ENCODE results near the gene VRK3. TPM values are rescaled to one million over a fixed set of nuclear protein-coding genes. Genes with fewer than 3 reads are reported as not detected.

The VRK3 gene
- total RNA-seq, 1 experiment from 2014 or later: 28.6 TPM

- in situ Hi-C loops (cut with HindIII; ENCODE audit: low sequenced_read_pairs): no loop called here
- DNase-seq (ENCODE audit: low spot score): no peak
Observed at GRCh38 chr19:50039968-50040367, 14.8 kb upstream of the VRK3 start.

GRCh38 chr19:50036908-50037307 is 11.7 kb upstream of the VRK3 start:
- DNase-seq (ENCODE audit: low spot score): no peak

GRCh38 chr19:50030937-50031336 is 5.8 kb upstream of the VRK3 start:
- DNase-seq (ENCODE audit: low spot score): no peak
- in situ Hi-C loops (cut with HindIII; ENCODE audit: low sequenced_read_pairs): no loop called here

More at GRCh38 chr19:50036908-50037307, 11.7 kb upstream of the VRK3 start:
- in situ Hi-C loops (cut with HindIII; ENCODE audit: low sequenced_read_pairs): no loop called here

- DNase-seq (ENCODE audit: low spot score): no peak
- in situ Hi-C loops (cut with HindIII; ENCODE audit: low sequenced_read_pairs): no loop called here
Observed at GRCh38 chr19:50030225-50030624, 5.1 kb upstream of the VRK3 start.

- no peak for DNase-seq (ENCODE audit: low spot score)
- in situ Hi-C loops (cut with HindIII; ENCODE audit: low sequenced_read_pairs): no loop called here
Observed at GRCh38 chr19:50026550-50026906, 1.4 kb upstream of the VRK3 start.

- no peak for DNase-seq (ENCODE audit: low spot score)
- in situ Hi-C loops (cut with HindIII; ENCODE audit: low sequenced_read_pairs): no loop called here
Observed at GRCh38 chr19:50025794-50026549, 800 bp upstream of the VRK3 start, which contains the start of gene ZNF473. TSS of gene ZNF473 (plus strand) at chr19:50026005. CDS start at chr19:50031083, 5,078 bp downstream.

- in situ Hi-C loops (cut with HindIII; ENCODE audit: low sequenced_read_pairs): no loop called here
Observed at GRCh38 chr19:50024719-50025021, 502 bp downstream of the VRK3 start.

GRCh38 chr19:50022823-50023222 is 2.3 kb downstream of the VRK3 start:
- in situ Hi-C loops (cut with HindIII; ENCODE audit: low sequenced_read_pairs): no loop called here
- no peak for DNase-seq (ENCODE audit: low spot score)

More at GRCh38 chr19:50024719-50025021, 502 bp downstream of the VRK3 start:
- no peak for DNase-seq (ENCODE audit: low spot score)

- no peak for DNase-seq (ENCODE audit: low spot score)
- in situ Hi-C loops (cut with HindIII; ENCODE audit: low sequenced_read_pairs): no loop called here
Observed at GRCh38 chr19:50020481-50020880, 4.7 kb downstream of the VRK3 start.

GRCh38 chr19:50016225-50016807 is 8.9 kb downstream of the VRK3 start:
- in situ Hi-C loops (cut with HindIII; ENCODE audit: low sequenced_read_pairs): no loop called here
- no peak for DNase-seq (ENCODE audit: low spot score)

- in situ Hi-C loops (cut with HindIII; ENCODE audit: low sequenced_read_pairs): no loop called here
- no peak for DNase-seq (ENCODE audit: low spot score)
Observed at GRCh38 chr19:50008532-50008931, 16.6 kb downstream of the VRK3 start.

GRCh38 chr19:50007947-50008346 is 17.2 kb downstream of the VRK3 start:
- in situ Hi-C loops (cut with HindIII; ENCODE audit: low sequenced_read_pairs): no loop called here
- DNase-seq (ENCODE audit: low spot score): no peak

- no peak for DNase-seq (ENCODE audit: low spot score)
- in situ Hi-C loops (cut with HindIII; ENCODE audit: low sequenced_read_pairs): no loop called here
Observed at GRCh38 chr19:50007170-50007569, 18.0 kb downstream of the VRK3 start.

GRCh38 chr19:50005428-50005827 is 19.7 kb downstream of the VRK3 start:
- in situ Hi-C loops (cut with HindIII; ENCODE audit: low sequenced_read_pairs): no loop called here
- no peak for DNase-seq (ENCODE audit: low spot score)

GRCh38 chr19:50003810-50004419 is 21.3 kb downstream of the VRK3 start:
- DNase-seq (ENCODE audit: low spot score): peak; percentile 9
- in situ Hi-C loops (cut with HindIII; ENCODE audit: low sequenced_read_pairs): no loop called here

- in situ Hi-C loops (cut with HindIII; ENCODE audit: low sequenced_read_pairs): no loop called here
- no peak for DNase-seq (ENCODE audit: low spot score)
Observed at GRCh38 chr19:50003254-50003788, 21.9 kb downstream of the VRK3 start.

- DNase-seq (ENCODE audit: low spot score): peak; percentile 76
- in situ Hi-C loops (cut with HindIII; ENCODE audit: low sequenced_read_pairs): no loop called here
Observed at GRCh38 chr19:50002386-50002960, 22.7 kb downstream of the VRK3 start.

GRCh38 chr19:50001775-50002174 is 23.4 kb downstream of the VRK3 start:
- in situ Hi-C loops (cut with HindIII; ENCODE audit: low sequenced_read_pairs): no loop called here
- DNase-seq (ENCODE audit: low spot score): no peak

GRCh38 chr19:50000841-50001557 is 24.2 kb downstream of the VRK3 start:
- in situ Hi-C loops (cut with HindIII; ENCODE audit: low sequenced_read_pairs): no loop called here
- DNase-seq (ENCODE audit: low spot score): no peak

Data from G401 (cell line).